Muscle layer of colon (tissue), 2 donors: ENCODE results near the gene MAP7D1.

Experiments
- H3K27ac ChIP-seq: one replicate; pipeline ENCODE4 v1.7.0; 2013; ENCODE audit warnings: low read depth, mild to moderate bottlenecking, low read length, moderate library complexity
- H3K27me3 ChIP-seq, 2 donors: one replicate each; pipeline ENCODE4 v1.7.0; 2013; ENCODE audit warnings: low read length in 2 of 2, mild to moderate bottlenecking in 2 of 2; ENCODE audit not compliant: insufficient read depth in 2 of 2, control insufficient read depth in 1 of 2
- H3K36me3 ChIP-seq: one replicate; pipeline ENCODE4 v1.7.0; 2013; ENCODE audit warnings: mild to moderate bottlenecking, low read length; ENCODE audit not compliant: insufficient read depth
- H3K4me1 ChIP-seq: one replicate; pipeline ENCODE4 v1.7.0; 2013; ENCODE audit warnings: mild to moderate bottlenecking, low read length; ENCODE audit not compliant: insufficient read depth
- H3K4me3 ChIP-seq, 2 donors: one replicate each; pipeline ENCODE4 v1.7.0; 2013; ENCODE audit warnings: low read length in 2 of 2, low read depth in 1 of 2, mild to moderate bottlenecking in 1 of 2, moderate library complexity in 1 of 2
- H3K9ac ChIP-seq: one replicate; pipeline ENCODE4 v1.7.0; 2013; ENCODE audit warnings: low read length
- H3K9me3 ChIP-seq: one replicate; pipeline ENCODE4 v1.7.0; 2013; ENCODE audit warnings: mild to moderate bottlenecking, low read length
- donor health status: abdominal sarcoma.
- donor health status: Adenocarcinoma of cecum.

MAP7D1 gene

DNA sequence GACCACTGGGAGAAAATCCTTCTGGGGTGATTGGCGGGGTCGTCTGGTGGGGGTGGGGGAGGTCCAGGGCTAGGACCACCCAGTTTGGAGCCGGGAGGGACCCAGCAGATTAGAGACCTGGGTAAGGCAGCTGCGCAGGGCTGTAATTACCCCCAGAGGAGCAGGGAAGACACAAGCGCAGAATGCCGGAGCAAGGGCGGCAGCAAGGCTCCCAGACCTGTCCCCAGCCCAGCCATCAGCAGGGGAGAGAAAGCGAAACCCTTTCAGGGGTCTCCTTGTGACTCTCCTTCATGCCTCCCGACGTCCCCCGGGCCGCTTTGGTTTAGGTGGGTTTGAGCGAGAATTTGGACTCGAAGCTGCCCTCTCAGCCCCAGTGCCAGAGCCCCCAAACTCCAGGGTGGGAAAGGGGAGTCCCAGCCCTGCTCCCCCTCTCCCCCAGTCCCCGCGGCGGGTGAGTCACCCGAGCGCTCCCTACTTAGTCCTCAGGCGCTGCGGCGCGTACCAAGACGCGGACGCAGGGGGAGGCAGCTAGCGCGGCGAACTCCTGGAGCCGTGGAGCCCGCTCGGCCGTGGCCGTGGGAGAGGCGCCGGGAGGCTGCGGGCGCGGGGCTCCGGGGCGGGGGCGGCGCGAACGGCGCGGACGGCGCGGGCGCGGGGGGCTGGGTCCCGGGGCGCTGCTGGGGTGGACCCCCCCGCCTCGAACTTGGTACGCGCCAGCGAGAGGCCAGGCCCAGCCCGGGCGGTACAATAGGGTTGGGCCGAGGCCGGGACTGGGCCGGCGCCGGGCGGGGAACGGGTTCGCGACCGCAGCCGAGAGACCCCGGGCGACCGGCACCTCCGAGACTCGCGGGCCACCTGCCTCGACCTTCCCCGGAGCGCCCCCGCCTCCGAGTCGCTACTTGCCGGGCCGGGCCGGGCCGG lies at the start of gene MAP7D1:
Gene MAP7D1 (plus strand): TSS at position 753 of the 921 bp plus-strand sequence. CDS start 258 bp downstream, outside the sequence.
- H3K27me3 ChIP-seq: no peaks in the 10 kb centered on the region
- peaks cover 5% of the 10 kb centered on the region for H3K36me3 ChIP-seq
- peak within 1 kb of the TSS; percentile 90 to 98 for H3K4me3 ChIP-seq
- no peaks in the 10 kb centered on the region for H3K9me3 ChIP-seq
- H3K4me1 ChIP-seq: peaks cover 54% of the 10 kb centered on the region
- H3K27ac ChIP-seq: peak within 1 kb of the TSS; percentile 99
- H3K9ac ChIP-seq: peak within 1 kb of the TSS; percentile 99

DNA sequence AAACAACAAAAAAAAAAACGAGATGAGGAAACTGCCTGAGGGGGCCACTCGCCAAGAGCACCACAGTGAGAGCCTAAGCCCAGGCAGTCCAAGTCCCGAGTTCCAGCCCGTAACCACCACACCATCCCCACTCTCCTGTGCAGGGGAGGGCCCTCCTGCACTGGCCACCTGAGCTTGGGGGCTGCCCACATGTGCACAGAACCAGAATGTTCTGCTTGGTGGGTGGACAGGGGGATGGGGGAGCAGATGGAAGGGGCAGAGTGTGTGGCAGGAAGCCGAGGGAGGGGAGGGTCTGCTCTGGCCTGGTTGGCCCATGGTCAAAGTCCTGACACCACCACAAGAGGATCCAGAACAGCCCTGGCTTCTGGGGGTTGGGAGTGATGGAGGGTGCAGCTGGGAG lies 49.7 kb upstream of the MAP7D1 start:
- H3K4me3 ChIP-seq: no peak overlapping the region
- H3K36me3 ChIP-seq: no peaks in the 10 kb centered on the region
- H3K27me3 ChIP-seq: no peaks in the 10 kb centered on the region
- H3K27ac ChIP-seq: no peak overlapping the region
- no peak overlapping the region for H3K9ac ChIP-seq
- no peaks in the 10 kb centered on the region for H3K9me3 ChIP-seq
- no peaks in the 10 kb centered on the region for H3K4me1 ChIP-seq

GRCh38 chr1:36107394-36107793 lies 48.6 kb upstream of the MAP7D1 start:
- Histone ChIP-seq H3K9me3 (no peaks in the 10 kb centered on the region), H3K36me3 (no peaks in the 10 kb centered on the region), H3K4me1 (no peaks in the 10 kb centered on the region), H3K4me3 (no peak overlapping the region), H3K9ac (no peak overlapping the region), H3K27ac (no peak overlapping the region), H3K27me3 (no peaks in the 10 kb centered on the region)

DNA sequence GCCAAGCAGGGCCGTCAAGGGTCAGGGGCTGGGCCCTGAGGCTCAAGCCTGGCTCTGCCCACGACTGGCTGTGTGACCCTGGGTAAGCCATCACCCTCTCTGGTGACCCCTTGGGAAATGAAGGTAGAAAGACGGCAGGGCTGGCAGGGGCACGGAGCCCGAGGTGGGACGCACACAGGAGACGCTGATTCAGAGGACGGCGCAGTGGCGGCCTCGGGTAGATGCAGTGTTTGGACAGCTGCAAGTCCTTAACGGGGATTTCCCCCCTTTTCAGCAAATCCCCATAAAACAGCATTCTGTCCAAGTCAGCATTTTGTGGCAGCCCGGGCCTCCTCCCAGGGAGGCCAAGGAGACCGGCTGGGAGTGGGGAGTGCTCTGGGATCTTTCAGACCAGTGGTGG lies 47.6 kb upstream of the MAP7D1 start:
- Histone ChIP-seq H3K9ac (no peak overlapping the region), H3K27ac (no peak overlapping the region), H3K36me3 (no peaks in the 10 kb centered on the region), H3K9me3 (no peaks in the 10 kb centered on the region), H3K4me1 (no peaks in the 10 kb centered on the region), H3K27me3 (no peaks in the 10 kb centered on the region), H3K4me3 (no peak overlapping the region)

DNA sequence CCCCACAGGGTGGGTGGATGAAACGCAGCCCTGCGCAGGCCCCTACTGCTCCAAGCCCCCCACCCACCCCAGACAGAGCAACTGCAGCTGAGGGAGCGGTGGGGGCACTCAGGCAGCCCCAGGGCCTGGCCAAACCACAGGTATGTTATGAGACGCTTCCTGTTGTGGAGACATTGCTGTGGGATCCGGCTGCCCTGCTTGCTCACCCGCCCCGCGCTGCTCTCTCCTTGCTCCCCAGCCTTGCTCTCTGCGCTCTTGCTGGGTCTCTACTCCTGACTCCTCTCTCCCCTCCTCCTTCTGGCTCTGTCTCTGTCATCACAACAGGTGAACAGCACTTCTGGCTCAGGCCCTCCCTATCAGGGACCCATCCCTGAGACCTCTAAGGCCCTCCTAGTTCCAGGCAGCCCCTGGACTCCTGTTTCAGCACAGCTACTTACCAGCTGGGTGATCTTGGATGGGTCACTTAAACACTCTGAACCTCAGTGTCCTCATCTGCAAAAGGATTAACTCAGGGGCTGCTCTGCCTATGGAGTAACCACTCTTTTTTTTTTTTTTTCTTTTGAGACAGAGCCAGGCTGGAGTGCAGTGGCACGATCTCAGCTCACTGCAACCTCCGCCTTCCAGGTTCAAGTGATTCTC lies 46.8 kb upstream of the MAP7D1 start:
- no peak overlapping the region for H3K9ac ChIP-seq
- H3K4me3 ChIP-seq: no peak overlapping the region
- H3K9me3 ChIP-seq: no peaks in the 10 kb centered on the region
- no peaks in the 10 kb centered on the region for H3K27me3 ChIP-seq
- no peaks in the 10 kb centered on the region for H3K4me1 ChIP-seq
- H3K27ac ChIP-seq: no peak overlapping the region
- no peaks in the 10 kb centered on the region for H3K36me3 ChIP-seq

GRCh38 chr1:36111151-36111550 lies 44.8 kb upstream of the MAP7D1 start:
- Histone ChIP-seq H3K9me3 (no peaks in the 10 kb centered on the region), H3K27me3 (no peaks in the 10 kb centered on the region), H3K36me3 (no peaks in the 10 kb centered on the region), H3K9ac (no peak overlapping the region), H3K27ac (no peak overlapping the region), H3K4me3 (no peak overlapping the region), H3K4me1 (peaks cover 9% of the 10 kb centered on the region)

GRCh38 chr1:36112823-36113222 lies 43.1 kb upstream of the MAP7D1 start:
- H3K27ac ChIP-seq: no peak overlapping the region
- H3K9me3 ChIP-seq: no peaks in the 10 kb centered on the region
- H3K4me1 ChIP-seq: peaks cover 14% of the 10 kb centered on the region
- H3K27me3 ChIP-seq: no peaks in the 10 kb centered on the region
- no peak overlapping the region for H3K4me3 ChIP-seq
- H3K9ac ChIP-seq: no peak overlapping the region
- no peaks in the 10 kb centered on the region for H3K36me3 ChIP-seq

GRCh38 chr1:36114371-36114770 lies 41.6 kb upstream of the MAP7D1 start:
- no peaks in the 10 kb centered on the region for H3K36me3 ChIP-seq
- no peaks in the 10 kb centered on the region for H3K9me3 ChIP-seq
- H3K27ac ChIP-seq: no peak overlapping the region
- no peak overlapping the region for H3K4me3 ChIP-seq
- H3K27me3 ChIP-seq: no peaks in the 10 kb centered on the region
- H3K9ac ChIP-seq: no peak overlapping the region
- peaks cover 14% of the 10 kb centered on the region for H3K4me1 ChIP-seq

DNA sequence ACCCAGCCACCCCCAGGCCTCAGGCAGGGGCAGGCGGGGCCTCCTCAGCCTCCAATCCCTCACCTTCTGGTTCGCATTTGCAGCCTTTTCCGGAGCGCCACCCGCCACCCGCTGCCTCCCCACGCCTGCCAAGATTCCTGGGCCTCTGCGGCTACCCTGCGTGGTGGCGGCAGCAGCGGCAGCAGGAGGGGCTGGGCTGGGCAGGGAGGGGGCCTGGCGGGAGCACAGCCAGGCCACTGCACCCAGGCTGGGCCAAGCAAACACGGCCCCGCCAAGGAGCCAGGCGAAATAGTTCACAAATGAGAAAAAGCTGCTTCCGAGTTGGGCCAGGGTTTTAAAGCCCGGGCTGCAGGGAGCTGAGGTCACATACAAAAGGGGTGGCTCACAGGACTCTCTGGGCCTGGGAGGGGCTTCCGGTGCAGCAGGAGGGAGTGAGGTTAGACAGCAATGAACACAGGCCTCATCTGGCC lies 40.7 kb upstream of the MAP7D1 start:
- no peaks in the 10 kb centered on the region for H3K36me3 ChIP-seq
- H3K27ac ChIP-seq: peak overlapping the region; percentile 63
- no peaks in the 10 kb centered on the region for H3K27me3 ChIP-seq
- H3K9ac ChIP-seq: no peak overlapping the region
- H3K9me3 ChIP-seq: no peaks in the 10 kb centered on the region
- no peak overlapping the region for H3K4me3 ChIP-seq
- H3K4me1 ChIP-seq: peaks cover 14% of the 10 kb centered on the region

GRCh38 chr1:36115931-36116330 lies 40.0 kb upstream of the MAP7D1 start:
- H3K27me3 ChIP-seq: no peaks in the 10 kb centered on the region
- H3K4me3 ChIP-seq: no peak overlapping the region
- H3K4me1 ChIP-seq: peaks cover 14% of the 10 kb centered on the region
- no peaks in the 10 kb centered on the region for H3K36me3 ChIP-seq
- H3K9me3 ChIP-seq: no peaks in the 10 kb centered on the region
- no peak overlapping the region for H3K9ac ChIP-seq
- H3K27ac ChIP-seq: no peak overlapping the region

DNA sequence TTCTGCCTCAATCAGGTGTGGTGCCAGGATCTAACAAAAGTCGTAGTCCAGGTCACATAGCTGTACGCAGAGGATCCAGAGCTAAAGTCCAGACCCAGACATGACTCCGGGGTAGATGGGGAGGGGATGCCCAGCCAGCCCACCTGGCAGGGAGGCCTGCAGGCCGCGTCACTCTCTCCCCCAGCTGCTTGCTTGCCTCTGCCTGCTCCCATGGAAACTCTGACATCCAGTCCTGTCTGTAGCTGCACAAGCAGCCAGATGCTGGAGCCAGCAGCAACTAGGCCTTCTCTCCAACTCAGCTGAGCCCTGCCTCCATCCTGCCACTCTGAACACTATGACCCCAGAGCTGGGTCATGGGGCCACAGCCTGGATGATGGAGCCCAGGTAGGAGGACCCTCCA lies 39.1 kb upstream of the MAP7D1 start:
- H3K36me3 ChIP-seq: no peaks in the 10 kb centered on the region
- H3K27ac ChIP-seq: no peak overlapping the region
- no peak overlapping the region for H3K4me3 ChIP-seq
- peaks cover 14% of the 10 kb centered on the region for H3K4me1 ChIP-seq
- H3K9me3 ChIP-seq: no peaks in the 10 kb centered on the region
- H3K9ac ChIP-seq: no peak overlapping the region
- H3K27me3 ChIP-seq: no peaks in the 10 kb centered on the region
